Inflammatory macrophage (primary cell): ENCODE results near the gene PSAT1.

Source experiments
- DNase-seq, 2 donors: peaks; one replicate each; pipeline ENCODE4 v3.0.0-alpha.2; 2020 to 2022

PSAT1 gene

DNA sequence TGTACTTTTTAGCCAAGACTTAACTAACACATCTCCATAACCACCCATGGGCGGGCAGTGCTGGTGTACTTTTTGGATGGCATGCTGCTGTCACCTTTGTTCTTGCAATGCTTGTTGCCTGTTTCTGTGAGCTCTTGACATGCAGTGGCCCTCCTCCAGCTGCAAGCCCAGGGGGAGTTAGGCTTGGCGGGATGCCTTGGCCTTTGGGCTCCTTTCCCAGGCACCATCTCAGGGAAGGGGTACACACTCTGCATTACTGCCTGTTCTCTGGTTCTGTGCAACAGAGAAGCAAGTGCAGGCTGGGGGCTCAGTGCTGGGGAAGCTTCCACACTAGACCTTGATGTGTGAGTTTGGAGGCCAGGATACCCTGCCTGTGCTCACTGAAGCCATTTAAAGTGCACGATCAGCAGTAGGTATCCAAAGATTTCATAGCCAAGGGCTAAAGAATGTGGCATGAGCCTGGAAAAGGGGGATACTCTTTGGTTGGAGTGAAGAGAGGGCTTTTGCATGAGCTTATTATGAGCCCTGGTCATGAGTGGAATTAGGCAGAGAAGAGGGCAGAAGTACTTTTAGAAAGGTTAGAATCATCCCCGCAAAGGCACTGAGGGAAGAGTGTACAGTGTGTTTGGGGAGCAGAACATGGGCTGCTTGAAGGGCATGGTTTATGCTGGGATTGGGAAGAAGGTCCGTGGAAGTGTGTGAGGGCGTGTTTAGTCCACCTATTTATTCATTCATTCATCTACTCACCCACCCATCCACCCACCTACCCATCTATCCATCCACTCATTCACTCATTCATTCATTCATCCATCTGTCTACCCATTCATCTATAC is 22.5 kb downstream of the PSAT1 start:
- no peak for DNase-seq

DNA sequence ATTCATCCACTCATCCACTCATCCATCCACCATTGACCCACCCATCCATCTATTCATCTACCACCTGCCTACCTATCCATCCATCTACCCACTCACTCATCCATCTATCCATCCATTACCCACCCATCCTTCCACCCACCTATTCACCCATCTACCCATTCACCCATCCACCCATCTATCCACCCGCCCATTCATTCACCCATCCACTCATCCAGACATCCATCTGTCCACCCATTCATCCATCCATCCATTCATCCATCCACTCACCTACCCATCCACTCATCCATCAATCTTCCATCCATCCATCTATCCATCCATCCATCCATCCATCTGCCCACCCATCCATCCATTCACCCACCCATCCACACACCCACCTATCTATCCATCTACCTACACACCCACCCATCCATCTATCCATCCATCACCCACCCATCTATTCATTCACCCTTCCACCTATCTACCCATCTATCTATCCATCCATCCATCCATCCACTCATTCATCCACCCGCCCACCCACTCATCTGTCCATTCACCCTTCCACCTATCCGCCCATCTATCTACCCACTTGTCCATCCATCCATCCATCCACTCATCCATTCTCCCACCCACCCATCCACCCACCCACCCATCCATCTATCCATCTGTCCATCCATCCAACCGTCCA is 23.2 kb downstream of the PSAT1 start:
- no peak for DNase-seq

DNA sequence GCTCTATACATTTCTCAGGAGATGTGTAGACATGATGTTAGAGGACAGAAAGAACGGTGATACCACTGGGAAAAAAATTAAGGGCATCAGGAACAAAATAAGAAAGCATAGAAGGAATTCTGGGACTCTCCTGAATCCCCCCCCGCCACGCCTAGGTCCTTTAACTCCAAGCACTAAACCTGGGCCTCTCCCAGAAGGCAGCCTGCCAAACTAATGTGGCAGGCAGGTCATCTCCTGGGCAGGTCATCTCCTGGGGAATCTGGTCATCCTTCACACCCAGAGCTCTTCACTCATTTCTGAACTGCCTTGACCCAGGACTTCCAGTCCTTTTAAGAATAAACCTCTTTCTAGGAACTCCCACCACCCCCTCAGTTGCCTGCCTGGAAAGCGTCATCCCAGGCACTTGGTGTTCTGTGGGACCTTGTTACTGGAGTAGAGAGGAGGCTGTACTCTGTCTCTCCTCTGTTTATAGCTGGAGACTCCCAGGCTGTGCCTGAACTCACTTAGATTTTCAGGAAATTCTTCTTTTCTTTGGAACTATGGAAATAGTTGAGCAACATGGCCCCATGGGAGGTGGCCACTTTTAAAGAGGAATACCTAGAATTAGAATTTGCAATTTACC is 24.1 kb downstream of the PSAT1 start:
- no peak for DNase-seq

DNA sequence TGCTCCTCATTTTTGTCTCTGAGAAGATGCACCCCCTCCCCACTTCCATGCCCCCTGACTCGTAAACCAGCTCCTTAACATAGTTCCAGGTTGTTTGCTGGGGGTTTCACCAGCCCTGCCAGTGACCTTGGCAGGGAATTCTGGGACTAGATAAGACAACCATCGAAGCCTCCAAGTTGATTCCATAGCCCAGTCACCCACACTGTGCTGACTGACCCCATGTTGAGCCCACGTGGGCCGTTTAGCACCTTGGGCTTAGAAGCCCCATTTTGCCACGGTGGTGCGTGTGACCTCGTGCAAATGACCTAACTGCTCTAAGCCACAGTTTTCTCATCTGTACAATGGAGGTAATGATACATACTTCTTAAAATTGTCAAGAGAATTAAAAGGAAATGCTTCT is 24.6 kb downstream of the PSAT1 start:
- DNase-seq: no peak

DNA sequence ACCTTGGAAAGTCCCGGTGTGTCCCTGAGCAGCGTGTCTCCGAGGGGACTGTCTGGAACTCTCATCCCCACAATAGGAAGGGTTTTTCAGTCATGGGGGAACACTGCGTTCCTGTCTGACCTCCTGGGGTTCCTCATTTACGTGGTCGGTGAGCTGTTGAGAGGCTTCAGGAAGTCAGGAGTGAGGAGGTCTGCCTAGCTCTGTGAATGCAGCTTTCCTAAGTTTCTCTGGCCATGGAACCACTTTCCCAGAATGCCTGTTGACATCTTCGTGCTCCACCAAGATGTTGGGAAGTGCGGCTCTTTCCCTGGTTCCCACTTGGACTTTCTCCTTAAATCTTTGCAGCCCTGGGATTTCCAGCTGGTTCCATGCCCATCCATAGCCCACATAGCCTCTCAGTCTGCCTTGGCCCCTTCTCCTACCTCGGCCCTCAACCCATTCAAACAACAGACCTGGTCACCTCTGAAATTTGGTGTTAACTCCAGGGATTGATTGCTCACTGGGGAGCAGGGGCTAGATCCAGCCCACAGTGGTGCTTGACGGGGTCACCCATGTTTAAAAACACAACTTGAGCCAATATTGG is 27.2 kb downstream of the PSAT1 start:
- DNase-seq: no peak

DNA sequence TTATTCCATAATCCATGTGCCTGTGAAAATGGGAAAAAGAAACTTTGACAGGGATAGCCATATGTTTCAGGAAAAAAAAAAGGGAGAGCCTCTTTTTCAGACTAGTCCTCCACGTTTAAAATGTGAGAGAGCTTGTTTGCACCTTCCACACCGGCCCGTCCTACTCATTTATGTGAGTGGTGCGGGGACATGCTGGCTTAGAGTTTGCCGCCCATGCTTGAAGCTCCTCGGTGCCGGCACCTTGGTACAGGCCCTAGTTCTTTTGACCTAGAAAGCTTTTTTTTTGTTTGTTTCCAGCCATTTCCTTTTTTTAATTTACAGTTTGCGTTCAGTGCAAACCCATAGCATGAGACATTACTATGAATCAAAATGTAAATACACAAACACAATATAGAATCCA is 27.8 kb downstream of the PSAT1 start:
- no peak for DNase-seq

DNA sequence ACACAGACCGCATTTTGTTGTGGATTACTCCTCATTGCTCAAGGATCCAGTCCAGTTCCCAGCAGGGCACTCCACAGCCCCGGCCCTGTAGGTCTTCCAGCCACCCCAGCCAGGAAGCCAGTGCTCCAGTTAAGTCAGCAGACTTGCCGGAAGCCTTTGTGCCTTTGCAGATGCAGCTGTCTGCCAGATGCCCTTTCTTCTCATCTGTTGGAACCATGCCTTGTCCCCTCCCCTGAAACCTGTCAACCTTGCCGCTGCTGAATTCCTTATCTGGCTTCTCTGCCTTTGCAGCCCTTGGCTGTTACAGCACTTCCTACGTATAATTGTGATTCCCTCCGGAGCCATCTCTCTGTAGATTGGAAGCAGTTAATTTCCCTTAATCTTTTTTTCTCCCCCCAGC is 28.4 kb downstream of the PSAT1 start:
- no peak for DNase-seq

DNA sequence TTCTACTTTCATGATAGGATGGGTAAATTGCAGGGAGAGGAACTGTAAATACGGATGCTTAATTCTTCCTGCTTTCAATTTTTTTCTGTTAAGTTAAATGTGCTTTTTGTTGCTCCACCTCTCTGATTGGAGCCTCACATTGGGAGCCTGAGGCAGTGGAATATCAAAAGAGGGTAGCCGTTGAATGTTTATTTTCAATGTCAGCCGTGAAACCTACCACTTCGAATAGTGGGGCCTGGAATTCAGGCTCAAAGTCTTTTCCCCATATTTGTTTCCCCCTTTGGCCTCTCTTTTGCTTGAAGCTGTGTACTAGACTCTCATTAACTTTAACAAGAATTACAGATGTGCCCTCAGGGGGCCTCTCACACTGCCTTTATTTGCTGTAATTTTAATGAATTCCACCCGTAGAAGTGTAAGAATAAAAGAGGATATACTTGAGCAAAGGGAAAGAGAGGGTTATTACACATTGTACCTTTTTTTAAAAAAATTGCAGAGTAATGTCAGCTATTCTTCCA is 29.0 kb downstream of the PSAT1 start:
- no peak for DNase-seq

DNA sequence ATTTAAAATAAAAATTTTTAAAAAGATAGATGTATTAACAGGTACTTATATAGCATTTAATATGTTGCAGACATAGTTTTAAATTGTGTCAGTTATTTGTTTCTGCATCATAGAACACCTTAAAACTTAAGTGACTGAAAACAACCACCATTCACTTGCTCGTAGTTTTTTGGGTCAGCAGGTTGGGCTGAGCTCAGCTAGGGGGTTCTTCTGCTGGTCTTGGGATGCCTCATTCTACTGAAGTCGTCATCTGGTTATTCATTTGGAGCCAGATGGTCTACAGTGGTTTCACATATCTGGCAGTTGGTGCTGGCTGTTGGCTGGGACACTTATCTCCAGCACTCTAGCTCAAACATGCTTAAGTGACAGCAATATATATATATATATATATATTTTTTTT is 29.6 kb downstream of the PSAT1 start:
- DNase-seq: no peak

DNA sequence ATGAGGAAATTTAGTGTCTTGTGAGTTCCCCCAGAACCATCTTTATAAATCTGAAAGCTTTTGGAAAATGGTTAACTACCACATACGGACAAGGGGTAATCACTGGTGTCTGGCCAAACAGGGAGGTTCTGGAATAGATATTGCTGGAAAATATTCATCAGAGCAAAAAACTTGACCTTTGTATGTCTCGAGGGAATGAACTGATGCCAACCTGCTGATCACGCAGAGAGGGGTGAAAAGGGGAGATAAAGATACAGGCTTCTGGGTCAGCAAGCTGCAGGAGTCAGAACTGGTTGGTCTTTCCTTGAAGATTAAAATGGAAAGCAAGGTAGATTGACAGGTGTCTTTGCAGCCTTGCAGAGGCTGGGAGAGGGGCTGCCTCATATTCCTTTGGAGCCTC is 35.5 kb downstream of the PSAT1 start:
- no peak for DNase-seq

DNA sequence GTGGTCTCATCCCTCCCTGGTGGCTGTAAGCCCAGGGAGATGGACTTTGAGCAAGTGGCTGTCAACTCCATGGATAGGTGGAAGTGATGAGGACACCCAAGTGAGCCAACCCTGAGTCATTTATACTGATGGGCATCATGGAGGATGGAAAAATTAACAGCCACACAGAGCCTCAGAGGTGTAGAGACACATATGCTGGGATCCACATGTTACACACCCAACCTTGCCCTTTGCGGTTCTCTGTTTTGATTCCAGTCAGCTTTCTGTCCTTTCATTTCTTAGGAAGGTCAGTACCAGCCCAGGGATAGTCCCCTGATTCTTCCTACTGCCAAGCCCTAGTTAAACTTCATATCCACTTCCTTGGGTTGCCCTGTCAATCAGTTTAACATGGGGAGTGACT is 51.9 kb downstream of the PSAT1 start:
- DNase-seq: no peak

DNA sequence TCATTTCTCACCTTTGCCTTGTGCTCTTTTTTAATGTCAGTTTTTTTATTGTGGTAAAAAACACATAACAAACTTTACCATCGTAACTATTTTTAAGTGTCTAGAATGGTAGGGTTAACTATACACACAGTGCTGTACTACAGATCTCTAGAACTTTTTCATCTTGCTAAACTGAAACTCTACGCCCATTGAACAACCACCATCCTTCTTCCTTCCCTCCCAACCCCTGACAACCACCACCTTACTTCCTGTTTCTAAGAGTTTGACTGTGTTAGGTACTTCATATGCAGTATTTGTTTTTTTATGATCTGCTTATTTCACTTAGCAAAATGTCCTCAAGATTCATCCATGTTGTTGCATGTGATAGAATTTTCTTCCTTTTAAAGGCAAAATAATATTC is 54.9 kb downstream of the PSAT1 start:
- DNase-seq: no peak

DNA sequence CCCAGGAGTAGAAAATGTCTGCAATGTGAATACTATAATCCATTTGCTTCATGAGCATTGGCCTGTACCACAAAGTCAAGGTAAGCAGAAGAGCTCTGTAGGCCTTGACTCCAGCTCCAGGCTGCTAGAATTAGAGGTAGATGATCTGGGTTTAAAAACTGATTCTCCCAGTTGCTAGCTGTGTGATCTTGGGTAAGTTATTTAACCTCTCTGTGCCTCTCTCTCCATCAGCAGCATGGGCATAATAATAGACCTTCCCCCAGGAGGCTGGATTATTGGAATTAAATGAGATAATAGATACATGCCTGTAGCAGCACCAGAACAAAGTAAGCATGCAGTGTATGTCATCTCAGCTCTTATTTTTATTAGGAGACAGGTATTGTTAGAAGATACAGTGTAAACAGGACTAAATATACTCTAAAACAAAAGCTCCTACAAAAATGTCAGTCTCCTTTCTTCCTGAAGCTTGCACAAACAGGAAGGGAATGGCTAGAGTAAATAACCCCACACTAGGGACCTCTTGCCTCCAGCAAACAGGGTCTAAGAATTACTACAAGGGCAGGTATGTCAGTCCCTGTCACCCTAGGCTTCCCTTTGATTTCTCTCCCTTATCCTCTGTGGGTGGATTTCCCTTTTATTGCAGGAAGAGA is 57.5 kb downstream of the PSAT1 start:
- no peak for DNase-seq

DNA sequence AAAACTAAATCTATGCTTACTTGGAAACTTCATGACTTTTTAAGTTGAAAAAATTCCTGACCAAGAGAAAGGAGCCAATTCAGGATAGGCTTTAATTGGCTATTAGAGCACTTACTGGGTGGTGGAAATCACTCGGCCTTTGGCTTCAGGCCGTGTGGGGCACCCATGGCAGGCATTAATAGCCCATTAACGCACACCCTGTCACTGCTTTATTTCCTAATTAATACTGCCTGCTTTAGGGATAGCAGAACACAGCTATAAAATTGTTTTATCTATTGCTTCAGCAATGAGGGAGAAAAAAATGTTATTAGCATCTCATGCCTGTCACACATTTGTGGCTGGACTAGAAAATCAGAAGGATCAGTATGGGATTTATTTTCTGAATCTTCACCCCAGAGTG is 58.1 kb downstream of the PSAT1 start:
- DNase-seq: no peak

DNA sequence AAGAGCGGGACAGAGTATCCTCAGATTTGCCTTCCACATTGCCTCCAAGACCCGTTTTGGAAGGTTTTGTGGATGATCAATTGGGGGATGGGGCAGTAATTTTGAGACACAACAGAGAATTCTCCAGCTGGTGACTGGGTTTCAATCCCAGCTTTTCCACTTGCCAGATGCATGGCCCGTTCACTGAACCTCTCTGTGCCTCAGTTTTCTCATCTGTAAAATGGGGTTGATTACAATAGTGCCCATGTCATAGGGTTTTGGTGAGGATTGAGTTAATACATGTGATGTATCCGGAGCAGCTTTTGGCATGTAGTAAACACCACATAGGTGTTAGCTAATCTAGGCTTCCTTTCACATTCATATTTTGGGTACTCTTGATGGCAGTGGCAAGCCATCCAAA is 59.7 kb downstream of the PSAT1 start:
- no peak for DNase-seq

DNA sequence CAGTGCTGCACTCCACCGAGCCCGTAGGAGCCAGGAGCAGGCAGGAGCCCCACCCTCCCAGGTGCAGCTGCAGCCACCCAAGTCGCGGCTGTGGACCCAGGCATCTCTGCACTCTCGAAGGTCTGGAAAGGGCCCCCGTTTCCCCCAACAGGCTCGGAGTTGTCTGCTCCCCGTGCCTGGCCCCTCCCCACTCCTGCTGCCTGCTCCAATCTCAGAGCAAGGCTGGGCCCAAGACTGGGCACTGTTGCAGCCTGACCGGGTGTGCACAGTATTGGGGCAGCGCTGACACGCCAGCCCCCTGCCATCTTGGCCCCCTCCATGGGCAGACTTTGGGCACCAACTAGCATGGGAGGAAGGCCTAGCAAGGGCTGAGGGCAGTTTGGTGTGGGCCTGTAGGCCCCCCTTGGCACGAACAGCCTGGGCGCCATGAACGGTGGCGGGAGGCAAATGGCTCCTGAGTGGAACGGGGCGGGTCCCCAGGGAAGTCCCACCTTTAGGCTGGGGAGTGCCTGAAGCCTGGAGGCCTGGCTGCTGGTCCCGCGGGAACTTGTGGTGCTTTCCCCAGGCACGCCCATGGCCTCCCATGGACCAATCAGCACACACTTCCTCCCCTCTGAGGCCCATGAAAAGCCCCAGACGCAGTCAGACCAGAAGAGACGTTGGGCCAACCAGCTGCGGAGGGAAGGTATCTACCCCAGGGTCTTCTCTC is 60.4 kb downstream of the PSAT1 start:
- no peak for DNase-seq

DNA sequence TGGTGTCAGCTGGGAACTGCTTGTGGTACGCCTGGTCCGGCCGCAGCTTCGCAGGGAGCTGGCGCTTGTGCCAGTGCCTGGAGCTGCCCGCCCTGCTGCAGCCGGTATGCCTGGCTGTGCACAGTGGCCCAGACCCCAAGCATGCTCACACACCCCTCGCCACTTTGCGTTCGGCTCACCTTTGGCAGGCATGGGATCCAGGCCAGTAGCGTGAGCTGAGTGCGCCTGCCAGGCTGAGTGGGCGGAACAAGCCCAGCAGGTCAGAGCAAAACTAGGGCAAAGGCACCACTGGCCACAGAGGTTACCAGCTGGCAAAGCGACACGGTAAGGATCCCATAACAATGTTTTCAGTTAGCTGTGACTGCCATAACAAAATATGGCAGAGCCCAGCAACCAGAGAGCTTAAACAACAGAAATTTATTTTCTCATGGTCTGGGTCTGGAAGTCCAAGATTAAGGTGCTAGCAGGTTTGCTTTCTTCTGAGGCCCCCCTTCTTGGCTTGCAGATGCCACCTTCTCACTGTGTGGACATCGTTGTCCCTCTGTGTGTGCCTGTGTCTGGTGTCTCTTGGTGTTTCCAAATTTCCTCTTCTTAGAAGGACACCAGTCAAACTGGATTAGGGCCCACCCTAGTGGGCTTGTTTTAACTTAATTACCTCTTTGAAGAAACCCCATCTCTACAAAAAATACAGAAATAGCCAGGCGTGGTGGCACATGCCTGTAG is 61.6 kb downstream of the PSAT1 start:
- DNase-seq: no peak

DNA sequence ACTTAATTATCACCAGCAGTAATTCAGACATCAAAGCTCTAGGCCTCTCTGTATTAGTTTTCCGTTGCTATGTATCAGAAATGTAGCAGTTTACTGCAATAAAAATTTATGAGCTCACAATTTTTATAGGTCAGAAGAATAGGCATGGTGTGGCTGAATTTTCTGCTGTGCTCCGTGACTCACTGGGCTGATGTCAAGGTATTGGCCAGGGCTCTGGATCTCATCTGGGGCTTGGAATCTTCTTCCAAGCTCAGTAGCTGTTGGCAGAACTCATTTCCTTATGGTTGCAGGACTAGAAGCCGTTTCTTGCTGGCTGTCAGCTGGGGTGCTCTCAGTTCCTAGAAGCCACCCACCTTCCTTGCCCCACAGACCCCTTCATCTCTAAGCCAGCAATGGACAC is 66.3 kb downstream of the PSAT1 start:
- no peak for DNase-seq

DNA sequence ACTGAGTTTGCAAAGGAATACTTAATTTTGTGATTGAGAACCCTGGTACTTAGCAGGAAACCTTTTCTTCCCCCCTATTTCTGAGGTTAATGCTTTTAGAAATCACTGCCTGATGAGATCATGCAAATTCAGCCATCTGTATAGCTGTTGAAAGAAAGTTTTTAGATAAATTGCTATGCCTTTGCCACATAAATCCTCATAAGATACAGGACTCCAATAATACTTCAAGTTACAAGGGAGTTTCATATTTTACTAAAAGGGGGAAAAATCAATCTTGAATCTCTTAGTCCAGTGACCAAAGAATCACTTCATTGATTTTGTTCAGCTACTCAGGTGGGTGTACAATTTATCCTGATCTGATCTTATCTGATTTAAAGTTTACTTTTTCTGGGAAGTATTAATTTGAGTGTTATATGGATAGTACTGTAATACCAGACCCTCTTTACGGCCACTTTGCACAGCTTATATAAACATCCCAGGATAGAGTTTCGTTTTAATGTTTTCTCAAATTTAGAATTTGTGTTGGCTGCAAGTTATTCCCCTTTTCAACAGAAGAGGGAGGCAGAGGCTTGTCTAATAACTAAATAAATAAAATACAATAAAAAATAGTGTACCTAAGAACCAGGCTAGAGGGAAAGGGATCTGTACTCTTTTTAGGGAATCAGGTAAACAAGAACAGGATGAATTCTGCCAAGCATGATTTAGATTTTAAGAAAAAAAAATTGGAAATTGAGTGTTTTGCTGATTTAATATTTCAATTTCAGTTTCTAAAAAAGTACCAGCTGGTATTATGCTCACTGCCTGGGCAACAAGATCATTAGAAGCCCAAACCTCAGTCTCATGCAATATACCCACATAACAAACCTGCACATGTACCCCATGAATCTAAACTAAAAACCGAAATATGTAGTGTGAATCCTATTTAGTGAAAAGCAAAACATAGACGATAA is 69.1 kb downstream of the PSAT1 start:
- peak in 1 of 2 donors; percentile 13 for DNase-seq

DNA sequence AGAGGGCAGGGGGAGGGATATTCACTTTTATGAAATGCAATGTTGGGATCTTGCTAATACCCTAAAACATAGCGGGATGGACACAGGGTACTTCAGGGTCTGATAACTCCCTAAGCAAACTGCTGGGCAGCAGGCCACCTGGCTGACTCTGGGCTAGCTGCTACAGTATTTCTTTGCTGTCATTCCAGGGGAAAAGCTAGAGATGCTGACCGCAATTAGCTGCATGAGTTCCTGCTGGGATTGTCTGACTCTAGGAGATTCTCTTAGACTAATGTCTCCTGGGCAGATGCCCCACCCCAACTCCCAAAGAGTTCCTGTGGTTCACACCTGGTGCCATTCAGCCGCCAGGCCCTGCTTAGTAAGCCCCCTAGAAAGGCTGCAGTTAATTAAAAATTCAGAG is 69.9 kb downstream of the PSAT1 start:
- DNase-seq: no peak
